ENCODE data around the gene CREM. TPM values are rescaled to one million over a fixed set of nuclear protein-coding genes. Genes with fewer than 3 reads are reported as not detected.

CREM gene
- total RNA-seq, 1 donor from 2014 or later = 31.4 TPM

DNA sequence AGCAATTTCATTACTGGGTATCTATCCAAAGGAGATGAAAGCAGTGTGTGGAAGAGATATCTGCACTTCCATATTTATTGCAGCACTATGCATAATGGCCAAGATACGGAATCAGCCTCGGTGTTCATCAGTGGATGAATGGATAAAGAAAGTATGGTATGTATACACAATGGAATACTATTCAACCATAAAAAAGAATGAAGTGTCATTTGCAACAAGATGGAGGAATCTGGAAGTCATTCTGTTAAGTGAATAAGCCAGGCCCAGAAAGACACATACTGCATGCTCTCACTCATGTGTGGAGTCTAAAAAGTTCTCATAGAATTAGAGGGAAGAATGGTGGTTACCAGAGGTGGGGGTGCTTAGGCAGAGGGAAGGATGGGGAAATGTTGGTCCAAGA is 35.3 kb downstream of the CREM start:
- Mint-ChIP-seq H3K27ac (ENCODE audit: unreplicated experiment) (no peak overlapping the region), H3K27me3 (ENCODE audit: unreplicated experiment) (no peaks in the 10 kb centered on the region), H3K4me3 (ENCODE audit: unreplicated experiment) (no peak overlapping the region), H3K4me1 (ENCODE audit: unreplicated experiment) (no peaks in the 10 kb centered on the region), H3K9me3 (ENCODE audit: unreplicated experiment) (peaks cover 8% of the 10 kb centered on the region), H3K36me3 (ENCODE audit: unreplicated experiment) (peaks cover 7% of the 10 kb centered on the region)
- TF ChIP-seq, protein P1, sequence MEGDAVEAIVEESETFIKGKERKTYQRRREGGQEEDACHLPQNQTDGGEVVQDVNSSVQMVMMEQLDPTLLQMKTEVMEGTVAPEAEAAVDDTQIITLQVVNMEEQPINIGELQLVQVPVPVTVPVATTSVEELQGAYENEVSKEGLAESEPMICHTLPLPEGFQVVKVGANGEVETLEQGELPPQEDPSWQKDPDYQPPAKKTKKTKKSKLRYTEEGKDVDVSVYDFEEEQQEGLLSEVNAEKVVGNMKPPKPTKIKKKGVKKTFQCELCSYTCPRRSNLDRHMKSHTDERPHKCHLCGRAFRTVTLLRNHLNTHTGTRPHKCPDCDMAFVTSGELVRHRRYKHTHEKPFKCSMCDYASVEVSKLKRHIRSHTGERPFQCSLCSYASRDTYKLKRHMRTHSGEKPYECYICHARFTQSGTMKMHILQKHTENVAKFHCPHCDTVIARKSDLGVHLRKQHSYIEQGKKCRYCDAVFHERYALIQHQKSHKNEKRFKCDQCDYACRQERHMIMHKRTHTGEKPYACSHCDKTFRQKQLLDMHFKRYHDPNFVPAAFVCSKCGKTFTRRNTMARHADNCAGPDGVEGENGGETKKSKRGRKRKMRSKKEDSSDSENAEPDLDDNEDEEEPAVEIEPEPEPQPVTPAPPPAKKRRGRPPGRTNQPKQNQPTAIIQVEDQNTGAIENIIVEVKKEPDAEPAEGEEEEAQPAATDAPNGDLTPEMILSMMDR (IDR thresholded peaks at IDR 0.05) = no peak
- no peak for DNase-seq (ENCODE audit: extremely low spot score, unreplicated experiment)

DNA sequence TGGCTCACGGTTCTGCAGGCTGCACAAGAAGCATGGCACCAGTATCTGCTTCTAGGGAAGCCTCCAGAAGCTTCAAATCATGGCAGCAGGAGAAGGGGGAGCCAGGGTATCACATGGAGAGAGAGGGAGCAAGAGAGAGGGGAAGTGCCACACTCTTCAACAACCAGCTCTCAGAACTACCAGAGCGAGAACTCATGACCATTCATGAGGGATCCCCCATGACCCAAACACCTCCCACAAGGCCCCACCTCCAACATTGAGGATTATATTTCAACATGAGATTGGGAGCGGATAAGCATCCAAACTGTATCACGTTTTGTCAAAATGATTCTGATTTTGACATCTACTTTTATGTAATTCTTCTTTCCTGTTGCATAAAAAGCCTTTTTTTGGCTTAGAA is 38.5 kb downstream of the CREM start:
- H3K4me1 Mint-ChIP-seq (ENCODE audit: unreplicated experiment) = no peaks in the 10 kb centered on the region
- H3K36me3 Mint-ChIP-seq (ENCODE audit: unreplicated experiment) = peaks cover 2% of the 10 kb centered on the region
- no peak overlapping the region for H3K4me3 Mint-ChIP-seq (ENCODE audit: unreplicated experiment)
- no peak overlapping the region for H3K27ac Mint-ChIP-seq (ENCODE audit: unreplicated experiment)
- no peak for DNase-seq (ENCODE audit: extremely low spot score, unreplicated experiment)
- TF ChIP-seq, protein P1 (IDR thresholded peaks at IDR 0.05) = no peak
- no peaks in the 10 kb centered on the region for H3K27me3 Mint-ChIP-seq (ENCODE audit: unreplicated experiment)
- no peaks in the 10 kb centered on the region for H3K9me3 Mint-ChIP-seq (ENCODE audit: unreplicated experiment)

DNA sequence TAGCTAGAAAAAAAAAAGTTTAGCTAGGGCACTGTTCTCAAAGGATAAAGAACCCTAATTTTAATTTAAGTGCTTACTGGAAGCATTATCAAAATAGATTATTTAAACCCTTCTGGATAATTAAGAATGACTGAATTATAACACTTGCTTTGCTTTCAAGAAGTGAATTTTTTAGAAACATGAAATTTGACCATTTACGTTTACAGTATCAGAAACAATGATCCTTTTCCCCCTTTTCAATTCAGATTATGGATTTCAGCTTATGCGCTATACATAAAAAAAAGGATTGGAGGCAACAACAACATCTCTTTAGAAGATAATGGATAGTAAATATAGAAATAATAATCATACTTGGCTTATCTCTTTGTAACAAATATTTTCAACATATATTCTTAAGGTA is 39.2 kb downstream of the CREM start:
- Mint-ChIP-seq H3K27me3 (ENCODE audit: unreplicated experiment) (no peaks in the 10 kb centered on the region), H3K9me3 (ENCODE audit: unreplicated experiment) (no peaks in the 10 kb centered on the region), H3K36me3 (ENCODE audit: unreplicated experiment) (peaks cover 2% of the 10 kb centered on the region), H3K4me3 (ENCODE audit: unreplicated experiment) (no peak overlapping the region), H3K4me1 (ENCODE audit: unreplicated experiment) (no peaks in the 10 kb centered on the region), H3K27ac (ENCODE audit: unreplicated experiment) (no peak overlapping the region)
- no peak for DNase-seq (ENCODE audit: extremely low spot score, unreplicated experiment)
- TF ChIP-seq, protein P1 (IDR thresholded peaks at IDR 0.05) = no peak

DNA sequence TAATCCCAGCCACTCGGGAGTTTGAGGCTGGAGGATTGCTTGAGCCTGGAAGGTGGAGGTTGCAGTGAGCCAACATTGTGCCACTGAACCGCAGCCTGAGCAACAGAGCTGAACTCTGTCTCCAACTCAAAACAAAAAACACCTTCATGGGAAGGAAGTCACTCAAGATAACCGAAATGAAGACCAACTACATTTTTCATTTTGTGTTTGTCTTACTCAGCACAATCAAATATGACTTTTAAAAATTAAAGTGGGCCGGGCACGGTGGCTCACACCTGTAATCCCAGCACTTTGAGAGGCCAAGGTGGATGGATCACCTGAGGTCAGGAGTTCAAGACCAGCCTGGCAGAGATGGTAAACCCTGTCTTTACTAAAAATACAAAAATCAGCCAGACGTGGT is 40.0 kb downstream of the CREM start:
- Mint-ChIP-seq H3K4me1 (ENCODE audit: unreplicated experiment) (peaks cover 3% of the 10 kb centered on the region), H3K4me3 (ENCODE audit: unreplicated experiment) (no peak overlapping the region), H3K36me3 (ENCODE audit: unreplicated experiment) (peaks cover 2% of the 10 kb centered on the region), H3K27ac (ENCODE audit: unreplicated experiment) (no peak overlapping the region), H3K9me3 (ENCODE audit: unreplicated experiment) (no peaks in the 10 kb centered on the region), H3K27me3 (ENCODE audit: unreplicated experiment) (no peaks in the 10 kb centered on the region)
- TF ChIP-seq, protein P1 (IDR thresholded peaks at IDR 0.05) = no peak
- no peak for DNase-seq (ENCODE audit: extremely low spot score, unreplicated experiment)

DNA sequence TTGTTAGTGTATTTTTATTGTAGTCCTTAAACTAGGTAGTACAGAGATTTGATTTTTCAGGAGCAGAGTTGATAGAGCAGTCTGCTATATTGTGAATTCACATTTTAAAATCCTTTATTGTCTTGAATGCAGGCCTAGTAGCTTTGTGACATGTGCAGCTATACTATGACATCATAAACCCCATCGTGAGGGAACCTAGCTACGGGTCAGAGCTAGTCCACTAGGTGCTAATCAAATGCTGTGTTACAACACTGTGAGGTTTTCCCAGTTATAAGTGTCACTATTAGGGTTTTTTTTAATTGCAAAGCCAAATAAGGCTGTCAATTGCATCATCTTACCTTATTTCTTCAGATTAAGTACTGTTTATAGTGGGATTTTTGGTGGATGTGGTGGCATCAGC is 40.7 kb downstream of the CREM start:
- no peak for DNase-seq (ENCODE audit: extremely low spot score, unreplicated experiment)
- Mint-ChIP-seq H3K36me3 (ENCODE audit: unreplicated experiment) (no peaks in the 10 kb centered on the region), H3K4me1 (ENCODE audit: unreplicated experiment) (peaks cover 10% of the 10 kb centered on the region), H3K27me3 (ENCODE audit: unreplicated experiment) (no peaks in the 10 kb centered on the region), H3K4me3 (ENCODE audit: unreplicated experiment) (no peak overlapping the region), H3K27ac (ENCODE audit: unreplicated experiment) (no peak overlapping the region), H3K9me3 (ENCODE audit: unreplicated experiment) (no peaks in the 10 kb centered on the region)
- TF ChIP-seq, protein P1 (IDR thresholded peaks at IDR 0.05) = no peak

Measured in osteocyte (in vitro differentiated cells).